ENCODE data around the gene TLK2. TPM values are rescaled to one million over a fixed set of nuclear protein-coding genes. Genes with fewer than 3 reads are reported as not detected.

TLK2 gene
- total and polyA plus RNA-seq, 2 experiments from 2014 or later = 19.6 to 56.1 TPM

DNA sequence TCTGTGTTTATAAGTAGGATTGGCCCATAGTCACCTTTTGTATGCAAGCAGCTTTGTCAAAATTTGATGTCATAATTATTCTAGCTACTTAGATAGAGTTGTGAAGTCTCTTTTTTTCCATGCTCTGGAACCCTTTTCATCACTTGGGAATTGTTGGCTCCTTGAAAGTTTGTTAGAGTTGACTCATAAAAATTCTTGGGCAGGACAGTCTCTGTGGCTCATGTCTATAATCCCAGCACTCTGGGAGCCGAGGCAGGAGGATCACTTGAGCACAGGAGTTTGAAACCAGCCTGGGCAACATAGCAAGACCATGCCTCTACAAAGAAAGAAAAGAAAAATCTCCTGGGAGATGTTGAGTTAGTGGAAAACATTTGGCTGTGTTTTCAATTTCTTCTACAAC is 103.1 kb downstream of the TLK2 start:
- Histone ChIP-seq H3K4me3 (no peak overlapping the region), H4K20me1 (replicated peaks; ENCODE audit: insufficient read depth) (0 out of 2 replicates have a peak, but pooled peaks cover 5% of the 10 kb centered on the region), H3F3A (replicated peaks; ENCODE audit: low read depth) (no peaks in the 10 kb centered on the region), H3K9me2 (ENCODE audit: insufficient read depth) (no peaks in the 10 kb centered on the region), H3K4me2 (no peak overlapping the region), H3K27me3 (ENCODE audit: insufficient read depth) (no peaks in the 10 kb centered on the region), H3K36me3 (ENCODE audit: insufficient read depth) (0 out of 2 replicates have a peak, but pooled peaks cover 12% of the 10 kb centered on the region), H2AFZ (no peak overlapping the region), H3K4me1 (ENCODE audit: insufficient read depth) (peaks cover 7% of the 10 kb centered on the region), H3K27ac (ENCODE audit: low read depth) (0 out of 2 replicates have a peak overlapping the region, but pooled peaks have one; percentile 22), H3K79me2 (replicated peaks; ENCODE audit: insufficient read depth) (no peaks in the 10 kb centered on the region)
- DNase-seq (ENCODE audit: low spot score) (no peak), ATAC-seq (no peak)
- TF ChIP-seq ZNF331 (CRISPR knock-in tag; IDR thresholded peaks at IDR 0.05; ENCODE audit: low read depth) (no peak), JUNB (IDR thresholded peaks at IDR 0.05; ENCODE audit: unreplicated experiment) (no peak), CREB1 (CRISPR knock-in tag; IDR thresholded peaks at IDR 0.05; ENCODE audit: low read depth) (no peak), POLR2AphosphoS5 (IDR thresholded peaks at IDR 0.05; ENCODE audit: low read depth) (no peak), EZH2phosphoT487 (IDR thresholded peaks at IDR 0.05; ENCODE audit: unreplicated experiment) (no peak), STAT1 (IDR thresholded peaks at IDR 0.05; ENCODE audit: unreplicated experiment) (no peak), ZNF114 (CRISPR knock-in tag; IDR thresholded peaks at IDR 0.05) (no peak), EZH2 (IDR thresholded peaks at IDR 0.05; ENCODE audit: low read depth, unreplicated experiment) (no peak), NANOG (IDR thresholded peaks at IDR 0.05; ENCODE audit: borderline replicate concordance) (no peak)
- TF ChIP-seq, protein P1, sequence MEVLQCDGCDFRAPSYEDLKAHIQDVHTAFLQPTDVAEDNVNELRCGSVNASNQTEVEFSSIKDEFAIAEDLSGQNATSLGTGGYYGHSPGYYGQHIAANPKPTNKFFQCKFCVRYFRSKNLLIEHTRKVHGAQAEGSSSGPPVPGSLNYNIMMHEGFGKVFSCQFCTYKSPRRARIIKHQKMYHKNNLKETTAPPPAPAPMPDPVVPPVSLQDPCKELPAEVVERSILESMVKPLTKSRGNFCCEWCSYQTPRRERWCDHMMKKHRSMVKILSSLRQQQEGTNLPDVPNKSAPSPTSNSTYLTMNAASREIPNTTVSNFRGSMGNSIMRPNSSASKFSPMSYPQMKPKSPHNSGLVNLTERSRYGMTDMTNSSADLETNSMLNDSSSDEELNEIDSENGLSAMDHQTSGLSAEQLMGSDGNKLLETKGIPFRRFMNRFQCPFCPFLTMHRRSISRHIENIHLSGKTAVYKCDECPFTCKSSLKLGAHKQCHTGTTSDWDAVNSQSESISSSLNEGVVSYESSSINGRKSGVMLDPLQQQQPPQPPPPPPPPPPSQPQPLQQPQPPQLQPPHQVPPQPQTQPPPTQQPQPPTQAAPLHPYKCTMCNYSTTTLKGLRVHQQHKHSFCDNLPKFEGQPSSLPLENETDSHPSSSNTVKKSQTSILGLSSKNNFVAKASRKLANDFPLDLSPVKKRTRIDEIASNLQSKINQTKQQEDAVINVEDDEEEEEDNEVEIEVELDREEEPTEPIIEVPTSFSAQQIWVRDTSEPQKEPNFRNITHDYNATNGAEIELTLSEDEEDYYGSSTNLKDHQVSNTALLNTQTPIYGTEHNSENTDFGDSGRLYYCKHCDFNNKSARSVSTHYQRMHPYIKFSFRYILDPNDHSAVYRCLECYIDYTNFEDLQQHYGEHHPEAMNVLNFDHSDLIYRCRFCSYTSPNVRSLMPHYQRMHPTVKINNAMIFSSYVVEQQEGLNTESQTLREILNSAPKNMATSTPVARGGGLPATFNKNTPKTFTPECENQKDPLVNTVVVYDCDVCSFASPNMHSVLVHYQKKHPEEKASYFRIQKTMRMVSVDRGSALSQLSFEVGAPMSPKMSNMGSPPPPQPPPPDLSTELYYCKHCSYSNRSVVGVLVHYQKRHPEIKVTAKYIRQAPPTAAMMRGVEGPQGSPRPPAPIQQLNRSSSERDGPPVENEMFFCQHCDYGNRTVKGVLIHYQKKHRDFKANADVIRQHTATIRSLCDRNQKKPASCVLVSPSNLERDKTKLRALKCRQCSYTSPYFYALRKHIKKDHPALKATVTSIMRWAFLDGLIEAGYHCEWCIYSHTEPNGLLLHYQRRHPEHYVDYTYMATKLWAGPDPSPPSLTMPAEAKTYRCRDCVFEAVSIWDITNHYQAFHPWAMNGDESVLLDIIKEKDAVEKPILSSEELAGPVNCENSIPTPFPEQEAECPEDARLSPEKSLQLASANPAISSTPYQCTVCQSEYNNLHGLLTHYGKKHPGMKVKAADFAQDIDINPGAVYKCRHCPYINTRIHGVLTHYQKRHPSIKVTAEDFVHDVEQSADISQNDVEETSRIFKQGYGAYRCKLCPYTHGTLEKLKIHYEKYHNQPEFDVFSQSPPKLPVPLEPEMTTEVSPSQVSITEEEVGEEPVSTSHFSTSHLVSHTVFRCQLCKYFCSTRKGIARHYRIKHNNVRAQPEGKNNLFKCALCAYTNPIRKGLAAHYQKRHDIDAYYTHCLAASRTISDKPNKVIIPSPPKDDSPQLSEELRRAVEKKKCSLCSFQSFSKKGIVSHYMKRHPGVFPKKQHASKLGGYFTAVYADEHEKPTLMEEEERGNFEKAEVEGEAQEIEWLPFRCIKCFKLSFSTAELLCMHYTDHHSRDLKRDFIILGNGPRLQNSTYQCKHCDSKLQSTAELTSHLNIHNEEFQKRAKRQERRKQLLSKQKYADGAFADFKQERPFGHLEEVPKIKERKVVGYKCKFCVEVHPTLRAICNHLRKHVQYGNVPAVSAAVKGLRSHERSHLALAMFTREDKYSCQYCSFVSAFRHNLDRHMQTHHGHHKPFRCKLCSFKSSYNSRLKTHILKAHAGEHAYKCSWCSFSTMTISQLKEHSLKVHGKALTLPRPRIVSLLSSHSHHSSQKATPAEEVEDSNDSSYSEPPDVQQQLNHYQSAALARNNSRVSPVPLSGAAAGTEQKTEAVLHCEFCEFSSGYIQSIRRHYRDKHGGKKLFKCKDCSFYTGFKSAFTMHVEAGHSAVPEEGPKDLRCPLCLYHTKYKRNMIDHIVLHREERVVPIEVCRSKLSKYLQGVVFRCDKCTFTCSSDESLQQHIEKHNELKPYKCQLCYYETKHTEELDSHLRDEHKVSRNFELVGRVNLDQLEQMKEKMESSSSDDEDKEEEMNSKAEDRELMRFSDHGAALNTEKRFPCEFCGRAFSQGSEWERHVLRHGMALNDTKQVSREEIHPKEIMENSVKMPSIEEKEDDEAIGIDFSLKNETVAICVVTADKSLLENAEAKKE (CRISPR knock-in tag; IDR thresholded peaks at IDR 0.05) = no peak
- TF ChIP-seq, protein P2, sequence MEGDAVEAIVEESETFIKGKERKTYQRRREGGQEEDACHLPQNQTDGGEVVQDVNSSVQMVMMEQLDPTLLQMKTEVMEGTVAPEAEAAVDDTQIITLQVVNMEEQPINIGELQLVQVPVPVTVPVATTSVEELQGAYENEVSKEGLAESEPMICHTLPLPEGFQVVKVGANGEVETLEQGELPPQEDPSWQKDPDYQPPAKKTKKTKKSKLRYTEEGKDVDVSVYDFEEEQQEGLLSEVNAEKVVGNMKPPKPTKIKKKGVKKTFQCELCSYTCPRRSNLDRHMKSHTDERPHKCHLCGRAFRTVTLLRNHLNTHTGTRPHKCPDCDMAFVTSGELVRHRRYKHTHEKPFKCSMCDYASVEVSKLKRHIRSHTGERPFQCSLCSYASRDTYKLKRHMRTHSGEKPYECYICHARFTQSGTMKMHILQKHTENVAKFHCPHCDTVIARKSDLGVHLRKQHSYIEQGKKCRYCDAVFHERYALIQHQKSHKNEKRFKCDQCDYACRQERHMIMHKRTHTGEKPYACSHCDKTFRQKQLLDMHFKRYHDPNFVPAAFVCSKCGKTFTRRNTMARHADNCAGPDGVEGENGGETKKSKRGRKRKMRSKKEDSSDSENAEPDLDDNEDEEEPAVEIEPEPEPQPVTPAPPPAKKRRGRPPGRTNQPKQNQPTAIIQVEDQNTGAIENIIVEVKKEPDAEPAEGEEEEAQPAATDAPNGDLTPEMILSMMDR (conservative IDR thresholded peaks at IDR 0.05; ENCODE audit: low read depth in 2 of 2) = no peak
- TF ChIP-seq, protein P3, sequence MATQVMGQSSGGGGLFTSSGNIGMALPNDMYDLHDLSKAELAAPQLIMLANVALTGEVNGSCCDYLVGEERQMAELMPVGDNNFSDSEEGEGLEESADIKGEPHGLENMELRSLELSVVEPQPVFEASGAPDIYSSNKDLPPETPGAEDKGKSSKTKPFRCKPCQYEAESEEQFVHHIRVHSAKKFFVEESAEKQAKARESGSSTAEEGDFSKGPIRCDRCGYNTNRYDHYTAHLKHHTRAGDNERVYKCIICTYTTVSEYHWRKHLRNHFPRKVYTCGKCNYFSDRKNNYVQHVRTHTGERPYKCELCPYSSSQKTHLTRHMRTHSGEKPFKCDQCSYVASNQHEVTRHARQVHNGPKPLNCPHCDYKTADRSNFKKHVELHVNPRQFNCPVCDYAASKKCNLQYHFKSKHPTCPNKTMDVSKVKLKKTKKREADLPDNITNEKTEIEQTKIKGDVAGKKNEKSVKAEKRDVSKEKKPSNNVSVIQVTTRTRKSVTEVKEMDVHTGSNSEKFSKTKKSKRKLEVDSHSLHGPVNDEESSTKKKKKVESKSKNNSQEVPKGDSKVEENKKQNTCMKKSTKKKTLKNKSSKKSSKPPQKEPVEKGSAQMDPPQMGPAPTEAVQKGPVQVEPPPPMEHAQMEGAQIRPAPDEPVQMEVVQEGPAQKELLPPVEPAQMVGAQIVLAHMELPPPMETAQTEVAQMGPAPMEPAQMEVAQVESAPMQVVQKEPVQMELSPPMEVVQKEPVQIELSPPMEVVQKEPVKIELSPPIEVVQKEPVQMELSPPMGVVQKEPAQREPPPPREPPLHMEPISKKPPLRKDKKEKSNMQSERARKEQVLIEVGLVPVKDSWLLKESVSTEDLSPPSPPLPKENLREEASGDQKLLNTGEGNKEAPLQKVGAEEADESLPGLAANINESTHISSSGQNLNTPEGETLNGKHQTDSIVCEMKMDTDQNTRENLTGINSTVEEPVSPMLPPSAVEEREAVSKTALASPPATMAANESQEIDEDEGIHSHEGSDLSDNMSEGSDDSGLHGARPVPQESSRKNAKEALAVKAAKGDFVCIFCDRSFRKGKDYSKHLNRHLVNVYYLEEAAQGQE (IDR thresholded peaks at IDR 0.05; ENCODE audit: unreplicated experiment) = no peak
- TF ChIP-seq, protein P4, sequence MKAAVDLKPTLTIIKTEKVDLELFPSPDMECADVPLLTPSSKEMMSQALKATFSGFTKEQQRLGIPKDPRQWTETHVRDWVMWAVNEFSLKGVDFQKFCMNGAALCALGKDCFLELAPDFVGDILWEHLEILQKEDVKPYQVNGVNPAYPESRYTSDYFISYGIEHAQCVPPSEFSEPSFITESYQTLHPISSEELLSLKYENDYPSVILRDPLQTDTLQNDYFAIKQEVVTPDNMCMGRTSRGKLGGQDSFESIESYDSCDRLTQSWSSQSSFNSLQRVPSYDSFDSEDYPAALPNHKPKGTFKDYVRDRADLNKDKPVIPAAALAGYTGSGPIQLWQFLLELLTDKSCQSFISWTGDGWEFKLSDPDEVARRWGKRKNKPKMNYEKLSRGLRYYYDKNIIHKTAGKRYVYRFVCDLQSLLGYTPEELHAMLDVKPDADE (IDR thresholded peaks at IDR 0.05) = no peak
- H3K27ac Mint-ChIP-seq = no peak overlapping the region
- H3K4me3 Mint-ChIP-seq = no peak overlapping the region
- H3K9me3 Mint-ChIP-seq = no peaks in the 10 kb centered on the region
- peaks cover 47% of the 10 kb centered on the region for H3K36me3 Mint-ChIP-seq (ENCODE audit: low read depth)
- H3K27me3 Mint-ChIP-seq (ENCODE audit: insufficient read depth, low read depth, poor library complexity) = peaks cover 6% of the 10 kb centered on the region
- H3K4me1 Mint-ChIP-seq = peaks cover 3% of the 10 kb centered on the region; the same call in 2 of the 3 replicates
